SU-DHL-6 (cell line): ENCODE measurements around the gene TMEM218.
"Not testable (repeated sequence)": the region's sequence is repeated elsewhere in the genome, so short reads cannot be mapped to it uniquely, and the experiment has no call there.

Experiments used
- H2AFZ ChIP-seq: fragments of 200-600 bp; sonication (generic); 2 replicates; pipeline ENCODE4 v1.6.1; 2014; ENCODE audit warnings: low read depth, mild to moderate bottlenecking, moderate library complexity, mixed read lengths, antibody characterized with exemption, low read length; ENCODE audit not compliant: severe bottlenecking
- H3F3A ChIP-seq: fragments of 200-600 bp; shearing (Covaris generic); 2 replicates; pipeline ENCODE4 v1.6.0; 2016; ENCODE audit warnings: antibody characterized with exemption, mild to moderate bottlenecking; ENCODE audit not compliant: insufficient read depth
- H3K27ac ChIP-seq: fragments of 200-600 bp; sonication (generic); 2 replicates; pipeline ENCODE4 v1.5.1; 2016; ENCODE audit warnings: low read depth, mild to moderate bottlenecking, low read length, moderate library complexity, mixed read lengths
- H3K27me3 ChIP-seq: fragments of 200-600 bp; sonication (generic), shearing (Covaris generic); 2 replicates; pipeline ENCODE4 v1.6.0; 2014; ENCODE audit warnings: mild to moderate bottlenecking, low read length
- H3K36me3 ChIP-seq: fragments of 200-600 bp; sonication (generic); 2 replicates; pipeline ENCODE4 v1.6.1; 2014; ENCODE audit warnings: mild to moderate bottlenecking, low read length, mixed read lengths
- H3K4me2 ChIP-seq: fragments of 300-600, 200-600 bp; shearing (Covaris generic), sonication (generic); 2 replicates; pipeline ENCODE4 v1.6.0; 2014; ENCODE audit warnings: low read length, low read depth, mild to moderate bottlenecking; ENCODE audit not compliant: poor library complexity, severe bottlenecking
- H3K4me3 ChIP-seq: fragments of 200-600 bp; sonication (generic); 2 replicates; pipeline ENCODE4 v1.5.1; 2014; ENCODE audit warnings: antibody characterized with exemption, low read length, mild to moderate bottlenecking, mixed read lengths; ENCODE audit not compliant: insufficient read depth, poor library complexity, severe bottlenecking
- H3K79me2 ChIP-seq: fragments of 200-600 bp; sonication (generic); 2 replicates; pipeline ENCODE4 v1.6.1; 2014; ENCODE audit warnings: mild to moderate bottlenecking, low read length, moderate library complexity; ENCODE audit not compliant: insufficient read depth
- H3K9ac ChIP-seq: fragments of 200-600 bp; sonication (generic); 2 replicates; pipeline ENCODE4 v1.7.0; 2014; ENCODE audit warnings: mild to moderate bottlenecking, low read length
- H3K9me2 ChIP-seq: fragments of 200-600 bp; sonication (generic); replicated peaks from 2 replicates; pipeline ENCODE4 v1.6.1; 2014; ENCODE audit warnings: low read length; ENCODE audit not compliant: insufficient read depth
- H3K9me3 ChIP-seq: fragments of 200-600 bp; sonication (generic); 2 replicates; pipeline ENCODE4 v1.6.1; 2014; ENCODE audit warnings: low read length, mixed read lengths; ENCODE audit not compliant: insufficient read depth
- H4K20me1 ChIP-seq: fragments of 200-600 bp; sonication (generic); 2 replicates; pipeline ENCODE4 v1.6.1; 2014; ENCODE audit warnings: low read depth, mild to moderate bottlenecking, antibody characterized with exemption, low read length, moderate library complexity, mixed read lengths
- CTCF ChIP-seq: fragments of 200-600 bp; sonication (generic); IDR thresholded peaks from one replicate; pipeline ENCODE4 v1.5.1; 2017; ENCODE audit warnings: antibody characterized with exemption, mild to moderate bottlenecking, low read length, moderate library complexity; ENCODE audit not compliant: insufficient read depth, poor library complexity, severe bottlenecking
- EZH2phosphoT487 ChIP-seq: fragments of 200-600 bp; sonication (generic), shearing (Covaris generic); conservative IDR thresholded peaks from 2 replicates; pipeline ENCODE4 v1.6.1; 2018; ENCODE audit warnings: mild to moderate bottlenecking, antibody characterized with exemption, low read length, moderate library complexity, mixed read lengths

TMEM218 gene

GRCh38 chr11:125062218-125062930 lies 49.1 kb downstream of the TMEM218 start:
- Histone ChIP-seq H3K9me3 (no peaks in the 10 kb centered on the region), H3K9me2 (no peaks in the 10 kb centered on the region), H3K79me2 (no peaks in the 10 kb centered on the region), H4K20me1 (no peaks in the 10 kb centered on the region), H3K9ac (no peak overlapping the region), H3F3A (no peaks in the 10 kb centered on the region), H3K4me3 (no peak overlapping the region), H2AFZ (no peak overlapping the region), H3K27me3 (no peaks in the 10 kb centered on the region), H3K36me3 (no peaks in the 10 kb centered on the region), H3K27ac (no peak overlapping the region), H3K4me2 (no peak overlapping the region)
- TF ChIP-seq EZH2phosphoT487 (no peak), CTCF (no peak)

- no peak overlapping the region for H3K4me2 ChIP-seq
- H3K9ac ChIP-seq: no peak overlapping the region
- H2AFZ ChIP-seq: no peak overlapping the region
- no peak for TF ChIP-seq EZH2phosphoT487
- H4K20me1 ChIP-seq: no peaks in the 10 kb centered on the region
- H3K9me2 ChIP-seq: no peaks in the 10 kb centered on the region
- H3K27ac ChIP-seq: no peak overlapping the region
- H3K27me3 ChIP-seq: no peaks in the 10 kb centered on the region
- H3K4me3 ChIP-seq: no peak overlapping the region
- H3F3A ChIP-seq: no peaks in the 10 kb centered on the region
- H3K36me3 ChIP-seq: no peaks in the 10 kb centered on the region
- H3K9me3 ChIP-seq: no peaks in the 10 kb centered on the region
- H3K79me2 ChIP-seq: no peaks in the 10 kb centered on the region
Observed at GRCh38 chr11:125061281-125061680, 50.1 kb downstream of the TMEM218 start.

- Histone ChIP-seq H3K4me2 (no peak overlapping the region), H3K27ac (no peak overlapping the region), H3K4me3 (no peak overlapping the region), H3K36me3 (no peaks in the 10 kb centered on the region), H3K27me3 (no peaks in the 10 kb centered on the region), H3K9me2 (no peaks in the 10 kb centered on the region), H4K20me1 (no peaks in the 10 kb centered on the region), H2AFZ (no peak overlapping the region), H3K9ac (no peak overlapping the region), H3K9me3 (no peaks in the 10 kb centered on the region), H3K79me2 (no peaks in the 10 kb centered on the region), H3F3A (no peaks in the 10 kb centered on the region)
- TF ChIP-seq CTCF (no peak), EZH2phosphoT487 (no peak)
Observed at GRCh38 chr11:125057693-125058016, 53.8 kb downstream of the TMEM218 start.

- H2AFZ ChIP-seq: no peak overlapping the region
- H3K9ac ChIP-seq: no peak overlapping the region
- H3K36me3 ChIP-seq: no peaks in the 10 kb centered on the region
- H3K9me2 ChIP-seq: no peaks in the 10 kb centered on the region
- no peak overlapping the region for H3K27ac ChIP-seq
- no peaks in the 10 kb centered on the region for H4K20me1 ChIP-seq
- H3K27me3 ChIP-seq: no peaks in the 10 kb centered on the region
- no peaks in the 10 kb centered on the region for H3F3A ChIP-seq
- H3K79me2 ChIP-seq: no peaks in the 10 kb centered on the region
- no peak overlapping the region for H3K4me2 ChIP-seq
- TF ChIP-seq CTCF (no peak), EZH2phosphoT487 (no peak)
- H3K4me3 ChIP-seq: no peak overlapping the region
- H3K9me3 ChIP-seq: no peaks in the 10 kb centered on the region
Observed at GRCh38 chr11:125056931-125057692, 54.3 kb downstream of the TMEM218 start.

- H3K4me2 ChIP-seq, H3K79me2 ChIP-seq, H3K27me3 ChIP-seq, H3K9me3 ChIP-seq, H3F3A ChIP-seq, H3K36me3 ChIP-seq, H4K20me1 ChIP-seq, H3K9ac ChIP-seq, H3K27ac ChIP-seq, H2AFZ ChIP-seq, H3K4me3 ChIP-seq, H3K9me2 ChIP-seq: not testable (repeated sequence)
Observed at GRCh38 chr11:125056111-125056510, 55.3 kb downstream of the TMEM218 start.
